Hepatocyte (in vitro differentiated cells): Measurements from ENCODE around the gene SERPINA12. TPM values are rescaled to one million over a fixed set of nuclear protein-coding genes. Genes with fewer than 3 reads are reported as not detected.

Source experiments
- DNase-seq: peaks from one replicate; pipeline ENCODE4 v3.0.0-alpha.2; 2016; ENCODE audit warnings: low spot score
- H2AFZ ChIP-seq: fragments of 200-600 bp; sonication (generic); 2 replicates; pipeline ENCODE4 v1.6.0; 2016; ENCODE audit warnings: antibody characterized with exemption, mild to moderate bottlenecking
- H3K27ac ChIP-seq: fragments of 200-600 bp; sonication (generic); 2 replicates; pipeline ENCODE4 v1.5.1; 2016; ENCODE audit warnings: mild to moderate bottlenecking
- H3K27me3 ChIP-seq: fragments of 200-600 bp; sonication (generic); 2 replicates; pipeline ENCODE4 v1.6.1; 2016
- H3K36me3 ChIP-seq: fragments of 200-600 bp; sonication (generic); replicated peaks from 2 replicates; pipeline ENCODE4 v1.5.1; 2016; ENCODE audit warnings: low read depth; ENCODE audit not compliant: insufficient read depth
- H3K4me1 ChIP-seq: fragments of 200-600 bp; sonication (generic); 2 replicates; pipeline ENCODE4 v1.5.1; 2016; ENCODE audit warnings: mild to moderate bottlenecking, moderate library complexity; ENCODE audit not compliant: insufficient read depth
- H3K4me2 ChIP-seq: fragments of 200-600 bp; sonication (generic); 2 replicates; pipeline ENCODE4 v1.6.0; 2016
- H3K4me3 ChIP-seq: fragments of 200-600 bp; sonication (generic); 2 replicates; pipeline ENCODE4 v1.5.1; 2016; ENCODE audit warnings: mild to moderate bottlenecking
- H3K79me2 ChIP-seq: fragments of 200-600 bp; sonication (generic); 2 replicates; pipeline ENCODE4 v1.6.0; 2017; ENCODE audit warnings: mild to moderate bottlenecking
- H3K9me2 ChIP-seq: fragments of 200-600 bp; sonication (generic); replicated peaks from 2 replicates; pipeline ENCODE4 v1.6.0; 2017; ENCODE audit warnings: mild to moderate bottlenecking; ENCODE audit not compliant: insufficient read depth
- H3K9me3 ChIP-seq: fragments of 200-600 bp; sonication (generic); 2 replicates; pipeline ENCODE4 v1.5.1; 2016; ENCODE audit warnings: low read depth, mild to moderate bottlenecking
- H4K20me1 ChIP-seq: fragments of 200-600 bp; sonication (generic); 2 replicates; pipeline ENCODE4 v1.6.0; 2016; ENCODE audit warnings: mild to moderate bottlenecking; ENCODE audit not compliant: insufficient read depth, poor library complexity, severe bottlenecking
- EZH2 ChIP-seq: fragments of 200-600 bp; sonication (generic); IDR thresholded peaks from 2 replicates; pipeline ENCODE4 v1.6.1; 2016; ENCODE audit warnings: antibody characterized with exemption, mild to moderate bottlenecking, borderline replicate concordance
- EZH2phosphoT487 ChIP-seq: fragments of 200-600 bp; sonication (generic); IDR thresholded peaks from one replicate; pipeline ENCODE4 v1.6.1; 2018; ENCODE audit warnings: antibody characterized with exemption, mild to moderate bottlenecking, low read depth, moderate library complexity; ENCODE audit not compliant: unreplicated experiment, severe bottlenecking
- WGBS: methylation state at CpG from one replicate; pipeline ENCODE4 v1.1.6; 2016; ENCODE audit warnings: low lambda C conversion rate; ENCODE audit errors: missing lambda C conversion rate; 5-methylcytosine and 5-hydroxymethylcytosine counted together
- polyA plus RNA-seq: library from polyadenylated mRNA; unstranded; fragments of >200 nt; fragmentation: Nextera tagmentation; extraction: Ambion mirVana; gene quantifications from 2 replicates; pipeline ENCODE4 v1.2.1, GENCODE V29; 2016
- total RNA-seq: library from RNA; depleted of rRNA; stranded (reverse); fragments of >200 nt; gene quantifications from 2 replicates; pipeline ENCODE4 v1.2.3, GENCODE V29; 2014
- TF ChIP-seq, protein P1 (sequence below): fragments of 200-600 bp; sonication (generic); IDR thresholded peaks from 2 replicates; pipeline ENCODE4 v1.5.1; 2016; ENCODE audit warnings: antibody characterized with exemption, mild to moderate bottlenecking; ENCODE audit not compliant: poor library complexity

Gene SERPINA12
- total and polyA plus RNA-seq, 2 experiments from 2014 or later = 0.25 TPM; not detected in 1

DNA sequence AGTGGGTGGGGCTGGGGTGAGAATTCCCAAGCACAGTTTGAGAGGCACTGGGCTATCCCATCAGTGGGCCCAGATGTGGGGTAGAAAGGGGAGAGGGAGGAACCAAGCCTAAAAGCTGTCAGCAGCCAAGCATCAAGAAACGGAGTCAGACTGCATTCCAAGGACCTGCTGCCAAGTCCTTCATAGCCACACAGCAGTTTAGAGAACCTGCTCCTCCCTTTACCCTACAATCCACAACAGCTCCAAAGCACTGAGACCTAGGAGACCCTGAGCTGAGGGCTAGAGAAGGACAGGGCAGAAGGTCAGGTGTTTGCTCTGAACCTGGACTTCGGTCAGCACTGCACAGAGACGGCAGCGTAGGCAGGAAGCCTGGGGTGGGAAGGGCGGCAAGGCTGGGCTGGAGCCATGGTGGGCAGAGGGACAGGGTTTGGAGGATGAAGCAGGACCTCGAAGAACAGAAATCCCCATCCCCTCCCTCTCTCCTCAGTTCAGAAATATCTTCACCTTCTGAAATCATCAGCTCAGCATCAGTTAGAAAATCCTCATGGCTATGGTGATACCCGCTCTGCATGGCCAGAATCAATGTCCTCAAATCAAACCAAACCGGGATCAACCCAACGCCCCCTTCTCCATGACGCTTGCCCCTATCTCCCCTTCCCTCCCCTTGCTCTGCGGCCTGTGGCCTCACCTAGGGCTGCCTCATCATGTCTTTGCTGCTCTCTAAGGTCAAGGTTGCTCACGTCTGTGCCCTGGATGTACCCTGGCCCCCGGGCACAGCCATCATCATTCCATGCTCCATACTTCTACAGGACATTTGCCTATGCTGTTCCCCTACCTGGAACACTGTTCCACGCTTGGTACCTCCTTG, 39.1 kb upstream of the SERPINA12 start:
- H3K4me2 ChIP-seq = no peak overlapping the region
- 84% methylated on average over 14 of the region's 14 CpGs for WGBS
- H3K9me2 ChIP-seq = no peaks in the 10 kb centered on the region
- no peaks in the 10 kb centered on the region for H3K4me1 ChIP-seq
- no peak overlapping the region for H3K27ac ChIP-seq
- TF ChIP-seq, protein P1, sequence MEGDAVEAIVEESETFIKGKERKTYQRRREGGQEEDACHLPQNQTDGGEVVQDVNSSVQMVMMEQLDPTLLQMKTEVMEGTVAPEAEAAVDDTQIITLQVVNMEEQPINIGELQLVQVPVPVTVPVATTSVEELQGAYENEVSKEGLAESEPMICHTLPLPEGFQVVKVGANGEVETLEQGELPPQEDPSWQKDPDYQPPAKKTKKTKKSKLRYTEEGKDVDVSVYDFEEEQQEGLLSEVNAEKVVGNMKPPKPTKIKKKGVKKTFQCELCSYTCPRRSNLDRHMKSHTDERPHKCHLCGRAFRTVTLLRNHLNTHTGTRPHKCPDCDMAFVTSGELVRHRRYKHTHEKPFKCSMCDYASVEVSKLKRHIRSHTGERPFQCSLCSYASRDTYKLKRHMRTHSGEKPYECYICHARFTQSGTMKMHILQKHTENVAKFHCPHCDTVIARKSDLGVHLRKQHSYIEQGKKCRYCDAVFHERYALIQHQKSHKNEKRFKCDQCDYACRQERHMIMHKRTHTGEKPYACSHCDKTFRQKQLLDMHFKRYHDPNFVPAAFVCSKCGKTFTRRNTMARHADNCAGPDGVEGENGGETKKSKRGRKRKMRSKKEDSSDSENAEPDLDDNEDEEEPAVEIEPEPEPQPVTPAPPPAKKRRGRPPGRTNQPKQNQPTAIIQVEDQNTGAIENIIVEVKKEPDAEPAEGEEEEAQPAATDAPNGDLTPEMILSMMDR = no peak
- TF ChIP-seq EZH2phosphoT487 (no peak), EZH2 (no peak)
- no peaks in the 10 kb centered on the region for H3K79me2 ChIP-seq
- no peaks in the 10 kb centered on the region for H4K20me1 ChIP-seq
- H3K36me3 ChIP-seq = no peaks in the 10 kb centered on the region
- H3K27me3 ChIP-seq = no peaks in the 10 kb centered on the region
- H3K4me3 ChIP-seq = no peak overlapping the region
- H3K9me3 ChIP-seq = no peaks in the 10 kb centered on the region
- no peak for DNase-seq
- no peak overlapping the region for H2AFZ ChIP-seq

DNA sequence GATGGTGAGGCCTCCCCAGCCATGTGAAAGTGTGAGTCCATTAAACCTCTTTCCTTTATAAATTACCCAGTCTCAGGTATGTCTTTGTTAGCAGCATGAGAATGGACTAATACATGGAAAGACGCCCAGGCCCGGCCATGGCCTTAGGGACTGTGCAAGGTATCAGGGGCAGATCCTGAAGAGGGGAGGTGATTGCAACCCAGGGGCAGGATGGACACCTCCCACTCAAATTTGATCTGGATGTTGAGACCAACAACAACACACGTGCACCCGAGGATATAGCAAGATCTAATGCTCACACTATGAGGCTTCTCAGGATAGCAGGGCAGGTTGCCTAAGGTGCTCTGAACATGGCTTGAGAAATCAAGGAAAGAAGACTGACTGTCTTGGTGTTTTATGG, 38.5 kb upstream of the SERPINA12 start:
- TF ChIP-seq, protein P1 = no peak
- Histone ChIP-seq H2AFZ (no peak overlapping the region), H3K4me1 (no peaks in the 10 kb centered on the region), H3K79me2 (no peaks in the 10 kb centered on the region), H3K4me3 (no peak overlapping the region), H3K36me3 (no peaks in the 10 kb centered on the region), H3K27me3 (no peaks in the 10 kb centered on the region), H3K27ac (no peak overlapping the region), H3K9me3 (no peaks in the 10 kb centered on the region), H3K4me2 (no peak overlapping the region), H3K9me2 (no peaks in the 10 kb centered on the region), H4K20me1 (no peaks in the 10 kb centered on the region)
- no peak for DNase-seq
- WGBS = 84% methylated on average over 4 of the region's 4 CpGs

DNA sequence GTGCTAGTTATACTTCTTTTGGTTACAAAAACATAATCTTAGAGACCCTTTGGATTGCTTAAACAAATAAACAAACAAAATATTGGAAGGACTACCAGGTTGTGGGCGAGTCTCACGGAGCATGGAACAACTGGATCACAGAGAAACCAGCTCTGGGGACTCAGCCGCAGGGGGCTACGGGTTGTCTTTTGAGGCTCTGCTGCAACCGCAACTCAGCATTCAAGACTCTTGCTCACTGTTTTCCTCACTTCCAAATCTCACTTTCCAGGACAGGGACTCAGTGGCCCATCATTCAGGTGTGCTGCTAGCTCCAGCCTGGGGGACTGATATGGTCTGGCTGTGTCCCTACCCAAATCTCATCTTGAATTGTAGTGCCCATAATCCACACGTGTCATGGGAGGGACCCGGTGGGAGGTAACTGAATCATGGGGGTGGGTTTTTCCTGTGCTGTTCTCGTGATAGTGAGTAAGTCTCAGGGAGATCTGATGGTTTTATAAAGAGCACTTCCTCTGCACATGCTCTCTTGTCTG, 37.9 kb upstream of the SERPINA12 start:
- TF ChIP-seq EZH2 = no peak
- TF ChIP-seq EZH2phosphoT487 = no peak
- TF ChIP-seq, protein P1 = no peak
- Histone ChIP-seq H3K27me3 (no peaks in the 10 kb centered on the region), H4K20me1 (no peaks in the 10 kb centered on the region), H3K4me3 (no peak overlapping the region), H3K79me2 (no peaks in the 10 kb centered on the region), H3K9me3 (no peaks in the 10 kb centered on the region), H3K9me2 (no peaks in the 10 kb centered on the region), H3K36me3 (no peaks in the 10 kb centered on the region), H3K27ac (no peak overlapping the region), H3K4me1 (no peaks in the 10 kb centered on the region), H3K4me2 (no peak overlapping the region), H2AFZ (no peak overlapping the region)
- WGBS = 89% methylated on average over 8 of the region's 8 CpGs
- DNase-seq = no peak
